Stimulated activated CD8-positive, alpha-beta memory T cell treated with anti-CD3 and anti-CD28 coated beads, Interleukin-15, amount 100 ng/mL, for 48 hours (primary cell): ENCODE results near the gene ALDH1L2.

ENCODE experiments used
- DNase-seq, 2 donors: peaks; one replicate each; pipeline ENCODE4 v3.0.0-alpha.2; 2020; ENCODE audit warnings: low read depth in 2 of 2

ALDH1L2 gene

DNA sequence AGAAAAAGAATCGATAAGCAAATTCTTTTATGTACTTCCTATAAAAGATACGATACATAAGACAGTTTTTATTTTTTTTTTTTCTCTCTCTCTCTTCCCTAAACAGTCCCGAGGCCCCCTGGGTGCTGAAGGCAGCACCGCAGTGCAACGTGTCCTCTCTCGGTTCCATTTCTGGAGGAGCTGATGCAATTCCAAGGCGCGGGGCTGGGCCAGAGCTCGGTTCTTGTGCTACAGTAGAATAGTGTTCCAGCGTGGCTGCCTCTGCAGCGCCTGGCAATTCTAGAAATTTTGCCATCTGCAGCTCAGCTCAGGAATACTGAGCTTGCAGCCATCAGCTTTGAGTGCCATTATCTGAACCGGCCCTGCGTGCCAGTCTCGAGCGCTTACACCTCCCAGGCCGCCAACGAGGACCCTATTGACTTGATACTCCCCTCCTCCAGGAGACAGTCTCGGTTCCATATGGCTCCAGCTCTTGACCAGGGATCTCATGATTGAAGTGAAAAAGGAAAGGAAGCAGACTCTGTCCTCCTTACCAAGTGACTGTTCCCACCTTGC, 630 bp downstream of the ALDH1L2 start:
- no peak for DNase-seq

DNA sequence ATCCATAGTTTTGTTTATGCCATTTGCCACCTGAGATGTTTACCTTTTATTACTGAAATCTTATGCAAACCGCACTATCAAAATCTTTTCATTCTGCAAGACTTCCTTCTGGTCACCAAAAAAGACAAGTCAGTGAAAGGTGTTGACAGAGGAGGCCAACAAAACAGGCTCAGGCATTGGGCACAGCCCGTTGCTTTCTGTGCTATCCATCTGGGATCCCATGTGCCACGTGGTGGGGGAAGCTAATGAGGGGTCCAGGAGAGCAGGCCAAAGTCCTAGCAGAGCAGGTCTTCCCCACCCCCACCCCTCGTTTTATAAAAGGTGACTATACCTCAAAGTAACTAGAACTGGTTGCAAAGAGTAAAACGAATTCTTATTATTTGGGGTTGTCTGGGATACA, 1.2 kb downstream of the ALDH1L2 start:
- no peak for DNase-seq

DNA sequence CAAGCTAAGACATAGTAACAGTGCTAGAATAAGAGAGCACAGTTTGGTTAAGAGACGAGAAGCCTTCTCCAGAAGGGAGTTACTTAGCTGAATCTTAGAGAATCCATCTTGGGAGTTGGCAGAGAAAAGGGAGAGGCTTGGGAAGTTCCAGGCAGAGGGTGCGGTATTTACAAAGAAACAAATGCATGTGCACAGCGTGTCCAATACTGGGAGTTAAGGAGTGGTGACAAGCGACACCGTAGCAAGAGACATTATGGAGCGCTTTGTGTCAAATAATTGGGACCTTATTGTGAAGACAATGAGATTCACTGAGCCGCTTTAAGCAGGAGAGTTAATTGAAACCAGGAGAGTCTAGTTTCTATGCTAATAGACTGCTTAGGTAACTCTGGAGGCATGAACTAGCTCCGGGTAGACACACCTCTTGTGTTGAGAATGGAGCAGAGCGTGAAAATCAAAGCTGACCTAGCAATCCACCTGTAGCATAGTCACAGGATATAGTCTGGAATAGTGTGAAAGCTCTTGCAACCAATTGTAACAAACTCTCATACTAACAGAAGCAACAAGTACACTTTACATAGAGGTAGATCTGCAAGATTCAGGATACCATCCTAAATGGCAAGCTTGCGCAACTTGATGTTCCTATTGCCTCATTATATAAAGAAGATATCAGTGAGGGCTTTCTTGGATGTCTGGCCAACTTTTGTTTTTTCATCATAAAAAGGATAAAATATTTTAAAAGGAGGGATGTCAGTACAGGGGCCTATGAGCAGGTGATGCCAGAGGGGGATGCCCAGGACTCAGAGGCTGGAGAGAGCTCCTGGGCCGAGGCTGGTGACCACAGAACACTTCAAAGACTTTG, 5.3 kb downstream of the ALDH1L2 start:
- no peak for DNase-seq

DNA sequence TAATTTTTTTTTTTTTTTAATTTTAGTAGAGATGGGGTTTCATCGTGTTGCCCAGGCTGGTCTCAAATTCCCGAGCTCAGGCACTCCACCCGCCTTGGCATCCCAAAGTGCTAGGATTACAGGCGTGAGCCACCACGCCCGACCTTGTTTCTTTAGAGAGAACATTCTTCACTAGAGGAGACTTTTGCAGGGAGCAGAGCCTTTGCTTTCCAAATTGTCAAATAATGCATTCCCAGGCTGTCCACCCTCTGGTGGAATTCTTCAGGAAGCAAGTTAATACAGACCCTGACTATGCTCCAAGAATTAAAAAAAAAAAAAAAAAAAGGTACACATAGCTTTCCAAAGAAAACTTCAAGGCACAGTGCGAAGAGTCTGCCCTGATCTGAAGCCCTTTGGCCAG, 6.8 kb downstream of the ALDH1L2 start:
- DNase-seq: no peak

DNA sequence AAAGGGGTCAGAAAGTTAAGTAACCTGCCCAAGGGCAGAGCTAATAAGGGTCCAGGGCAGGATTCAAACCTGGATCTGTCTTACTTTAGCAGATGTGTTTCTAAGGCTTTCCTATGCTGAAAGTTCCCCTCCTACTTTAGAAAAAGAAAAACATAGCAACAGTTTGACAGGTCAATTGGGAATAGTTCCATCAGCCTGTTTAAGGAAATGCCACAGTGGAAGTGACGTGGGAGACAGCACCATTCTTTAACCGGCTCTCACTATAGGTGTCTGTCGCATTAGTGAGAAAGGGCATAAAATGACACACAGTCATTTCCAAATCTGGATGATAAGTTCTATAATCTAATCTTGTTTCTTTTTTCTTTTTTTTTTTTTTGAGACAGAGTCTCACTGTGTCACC, 7.3 kb downstream of the ALDH1L2 start:
- DNase-seq: no peak

DNA sequence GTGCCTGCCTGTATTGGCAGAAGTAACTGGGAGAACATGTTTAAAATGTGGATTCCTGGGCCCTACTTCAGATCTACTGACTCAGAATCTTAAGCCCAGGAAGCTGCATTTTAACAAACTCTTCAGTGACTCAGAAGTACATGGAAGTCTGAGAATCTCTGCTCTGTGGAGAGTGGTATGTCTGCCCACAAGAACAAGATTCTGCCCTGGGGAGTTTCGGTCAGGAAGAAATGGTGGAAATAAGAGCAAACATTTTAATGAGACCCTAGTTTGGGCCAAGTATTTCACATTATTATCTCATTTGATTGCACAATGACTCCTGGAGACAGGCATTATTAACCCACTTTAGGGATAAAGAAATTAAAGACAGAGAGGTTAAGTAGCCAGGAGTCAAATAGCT, 8.2 kb downstream of the ALDH1L2 start:
- no peak for DNase-seq

DNA sequence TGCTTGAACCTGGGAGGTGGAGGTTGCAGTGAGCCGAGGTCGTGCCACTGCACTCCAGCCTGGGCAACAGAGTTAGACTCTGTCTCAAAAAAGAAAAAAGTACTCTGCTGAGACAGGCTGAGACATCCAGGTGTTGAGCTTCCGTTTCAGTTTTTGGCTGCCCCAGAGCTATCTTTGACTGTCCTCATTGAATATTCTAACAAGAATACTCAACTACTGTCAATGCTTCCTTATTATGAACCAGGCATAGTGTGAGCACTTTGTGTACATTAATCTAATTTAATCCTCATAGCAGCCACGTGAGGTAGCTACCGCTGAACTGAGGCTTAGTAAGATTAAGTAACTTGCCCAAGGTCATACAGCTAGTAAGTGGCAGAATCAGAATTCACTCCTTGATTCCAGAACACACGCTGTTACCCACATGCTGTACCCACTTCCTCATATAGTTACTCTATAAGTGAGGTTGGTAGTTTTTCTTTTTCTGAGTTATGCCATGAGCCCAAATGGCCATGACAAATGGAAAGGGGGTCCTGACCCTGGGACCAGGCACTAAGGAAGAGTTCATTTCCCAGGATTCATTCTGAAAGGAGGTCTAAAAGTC, 11.3 kb downstream of the ALDH1L2 start:
- DNase-seq: no peak

DNA sequence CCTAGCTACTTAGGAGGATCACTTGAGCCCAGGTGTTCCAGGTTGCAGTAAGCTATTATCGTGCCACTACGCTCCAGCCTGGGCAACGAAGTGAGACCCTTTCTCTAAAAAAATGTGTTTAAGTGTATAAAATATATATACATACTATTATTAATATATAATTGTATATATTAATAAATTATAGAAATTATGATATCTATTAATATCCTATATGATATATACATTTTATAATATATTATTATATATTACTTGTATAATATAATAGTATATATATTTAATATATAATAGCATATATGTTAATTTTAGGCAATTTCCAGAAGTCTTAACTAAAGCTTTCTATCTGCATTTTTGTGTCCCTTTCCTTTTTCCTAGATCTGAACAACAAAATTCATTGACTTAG, 12.3 kb downstream of the ALDH1L2 start:
- DNase-seq: no peak

DNA sequence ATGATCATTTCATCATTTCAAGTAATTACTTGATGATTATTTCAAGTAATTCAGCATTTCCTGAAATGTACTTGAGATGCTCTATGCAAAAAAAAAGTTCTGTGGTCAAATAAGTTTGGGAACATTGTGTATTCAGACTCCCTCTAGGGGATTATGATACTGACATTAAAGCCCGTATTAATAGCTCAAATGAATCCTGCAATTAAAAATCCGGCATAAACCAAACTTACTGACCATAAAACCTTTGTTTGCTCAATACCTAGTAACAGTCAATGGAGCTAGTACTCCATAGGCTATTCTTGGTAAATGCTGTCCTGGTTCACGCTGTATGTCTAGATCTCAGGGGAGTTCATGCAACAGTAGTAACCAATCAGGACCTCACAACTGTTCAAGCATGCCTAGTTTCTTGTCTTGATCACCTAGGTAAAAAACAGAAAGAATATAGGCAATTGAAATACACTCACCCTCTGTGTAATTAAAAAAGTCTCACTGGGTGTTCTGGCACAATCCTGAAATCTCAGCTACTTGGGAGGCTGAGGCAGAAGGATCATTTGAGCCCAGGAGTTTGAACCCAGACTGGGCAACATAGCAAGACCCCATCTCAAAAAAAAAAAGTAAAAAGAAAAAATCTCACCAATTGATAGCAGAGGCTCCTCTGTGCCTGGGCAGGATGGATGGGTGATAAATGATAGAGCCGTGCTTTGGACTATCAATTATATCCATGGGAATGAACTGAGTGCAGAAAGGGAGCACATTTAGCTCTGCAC, 14.1 kb downstream of the ALDH1L2 start:
- no peak for DNase-seq

DNA sequence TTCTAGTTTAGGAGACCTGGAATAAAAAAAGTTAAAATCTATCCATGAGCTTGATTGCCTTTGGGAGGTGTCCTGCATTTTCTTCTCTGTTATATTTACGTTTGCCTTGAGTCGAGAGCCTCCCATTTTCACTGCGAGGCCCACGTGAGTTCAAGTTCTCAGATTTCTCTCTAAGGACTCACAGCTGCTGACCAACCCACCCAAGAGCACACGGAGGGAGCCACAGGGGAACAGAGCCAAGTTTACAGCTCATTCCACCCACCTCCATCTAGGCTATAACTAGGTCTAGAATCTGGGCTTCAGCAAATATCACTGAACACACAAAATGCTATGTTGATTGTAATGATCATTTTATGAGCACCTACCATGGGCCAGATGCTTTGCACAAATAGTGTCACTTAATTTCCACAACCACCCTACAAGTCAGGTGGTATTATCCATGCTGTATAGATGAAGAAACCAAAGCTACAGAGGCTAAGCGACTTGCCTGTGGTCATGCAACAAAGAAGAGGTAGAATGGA, 16.7 kb downstream of the ALDH1L2 start:
- DNase-seq: no peak

DNA sequence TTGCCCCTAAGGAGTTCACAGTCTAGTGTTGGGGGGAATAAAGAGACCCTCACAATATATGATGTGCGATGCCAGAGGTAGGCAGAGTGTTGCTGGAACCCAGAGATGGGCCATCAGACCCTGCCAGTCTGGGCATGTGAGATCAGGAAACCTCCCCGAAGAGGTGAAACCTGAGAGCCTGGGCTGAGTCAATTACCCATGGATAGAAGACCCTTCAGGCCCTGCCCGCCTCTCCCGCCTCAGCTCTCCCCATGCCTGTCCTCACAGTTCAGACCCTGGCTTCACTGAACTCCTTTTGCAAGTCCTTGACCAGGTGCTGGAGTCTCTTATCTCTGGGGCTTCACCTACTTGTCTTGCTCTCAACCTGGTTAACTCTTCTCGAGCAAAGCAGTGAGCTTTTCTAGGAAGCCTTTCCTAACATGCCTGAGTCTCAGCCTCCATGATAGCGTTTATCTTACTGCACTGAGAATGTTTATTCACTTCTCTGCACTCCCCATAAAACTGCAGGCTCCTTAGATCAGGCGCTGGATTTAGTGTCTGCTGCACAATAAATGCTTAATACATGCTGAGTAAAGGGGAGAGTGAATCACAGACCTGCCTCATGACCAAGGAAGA, 19.6 kb downstream of the ALDH1L2 start:
- DNase-seq: no peak

DNA sequence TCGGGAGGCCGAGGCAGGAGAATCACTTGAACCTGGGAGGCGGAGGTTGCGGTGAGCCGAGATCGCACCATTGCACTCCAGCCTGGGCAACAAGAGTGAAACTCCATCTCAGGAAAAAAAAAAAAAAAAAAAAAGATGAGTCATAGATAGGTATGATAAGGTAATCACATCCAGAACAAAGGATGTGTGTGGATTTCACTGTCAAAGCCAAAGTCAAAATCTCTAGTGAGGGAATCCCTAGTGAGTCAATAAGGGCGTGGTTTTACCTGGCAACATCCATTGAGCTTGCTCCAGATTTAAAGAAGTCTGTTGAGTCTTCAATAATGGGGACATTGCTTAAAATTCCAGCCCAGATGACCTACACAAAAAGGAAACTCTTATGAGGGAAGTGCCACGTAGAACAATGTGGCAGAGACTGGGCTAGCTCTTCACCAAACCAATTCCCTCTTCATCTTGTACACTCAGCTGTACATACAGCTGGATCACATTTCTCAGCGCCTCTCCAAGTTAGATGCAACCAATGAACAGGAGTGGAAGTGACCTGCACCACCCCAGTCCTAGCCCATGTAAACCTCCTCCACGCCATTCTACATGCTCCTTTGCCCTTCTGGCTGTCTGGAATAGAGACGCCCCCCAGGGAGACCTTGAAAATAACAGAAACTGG, 23.4 kb downstream of the ALDH1L2 start:
- DNase-seq: no peak

DNA sequence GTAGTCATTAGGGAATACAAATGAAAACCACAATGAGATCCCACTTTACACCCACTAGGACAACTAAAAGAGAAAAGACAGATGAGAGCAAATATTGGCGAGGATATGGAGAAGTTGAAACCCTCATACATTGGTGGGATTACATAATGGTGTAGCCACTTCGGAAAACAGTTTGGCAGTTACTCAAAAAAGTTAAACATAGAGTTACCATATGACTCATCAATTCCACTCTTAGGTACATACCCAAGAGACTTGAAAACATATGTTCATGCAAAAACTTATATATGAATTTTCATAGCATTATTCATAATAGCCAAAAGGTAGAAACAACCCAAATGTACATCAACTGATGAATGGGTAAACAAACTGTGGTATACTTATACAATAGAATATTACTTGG, 27.1 kb downstream of the ALDH1L2 start:
- no peak for DNase-seq

DNA sequence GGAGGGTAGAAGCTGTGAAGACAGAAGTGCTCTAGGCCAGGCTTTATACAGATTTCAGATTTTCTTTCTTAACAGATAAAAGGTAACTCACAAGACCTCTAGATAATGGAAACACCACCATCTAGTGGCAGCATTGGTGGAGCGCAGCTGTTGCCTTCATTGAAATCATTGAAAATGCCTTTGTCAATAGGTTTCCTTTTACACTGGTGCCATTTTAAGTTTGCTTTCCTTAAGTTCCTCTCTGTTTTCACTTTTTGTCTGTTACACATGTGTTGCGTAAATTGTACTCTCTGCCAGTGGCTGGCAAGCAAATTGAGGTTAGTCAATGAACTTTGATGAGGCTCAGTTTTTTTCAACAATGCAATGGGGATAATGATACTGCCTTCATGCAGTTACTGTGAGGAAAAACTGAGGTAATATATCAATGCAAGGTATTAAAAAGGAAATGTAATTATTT, 31.1 kb downstream of the ALDH1L2 start:
- DNase-seq: peak; percentile 33 to 54

DNA sequence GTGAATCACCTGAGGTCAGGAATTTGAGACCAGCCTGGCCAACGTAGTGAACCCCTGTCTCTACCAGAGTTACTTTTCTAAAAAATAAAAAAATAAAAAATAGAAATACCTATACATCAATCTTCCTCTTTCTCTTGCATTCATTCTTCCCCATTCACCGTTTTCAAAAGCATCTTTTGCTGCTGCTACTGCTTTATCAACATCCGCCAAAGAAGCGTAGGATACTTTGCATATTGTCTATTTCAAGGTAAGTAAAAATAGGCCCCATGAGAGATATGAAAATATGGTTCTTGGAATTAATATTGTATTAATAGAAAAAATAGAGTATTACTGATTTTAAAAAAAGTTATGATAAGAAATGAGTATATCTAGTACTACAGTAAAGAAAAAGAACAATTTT, 32.3 kb downstream of the ALDH1L2 start:
- no peak for DNase-seq

DNA sequence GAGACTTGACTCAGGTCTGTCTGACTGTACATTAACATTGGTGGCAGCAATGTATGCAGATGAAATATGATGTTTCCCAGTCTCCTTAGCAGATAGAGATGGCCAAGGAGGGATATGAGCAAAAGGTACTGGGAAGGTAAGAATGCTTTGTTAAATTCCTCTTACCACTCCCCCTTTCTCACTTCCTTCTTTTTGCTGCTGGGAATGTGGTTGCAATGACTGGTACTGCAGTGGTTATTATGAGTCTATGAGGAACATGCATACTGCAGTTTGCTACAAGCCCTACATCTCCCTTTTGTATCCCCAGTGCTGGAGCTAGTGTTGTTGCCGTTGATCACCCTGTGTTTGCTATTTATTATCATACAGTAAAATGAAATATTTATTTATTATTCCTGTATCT, 35.9 kb downstream of the ALDH1L2 start:
- DNase-seq: no peak

DNA sequence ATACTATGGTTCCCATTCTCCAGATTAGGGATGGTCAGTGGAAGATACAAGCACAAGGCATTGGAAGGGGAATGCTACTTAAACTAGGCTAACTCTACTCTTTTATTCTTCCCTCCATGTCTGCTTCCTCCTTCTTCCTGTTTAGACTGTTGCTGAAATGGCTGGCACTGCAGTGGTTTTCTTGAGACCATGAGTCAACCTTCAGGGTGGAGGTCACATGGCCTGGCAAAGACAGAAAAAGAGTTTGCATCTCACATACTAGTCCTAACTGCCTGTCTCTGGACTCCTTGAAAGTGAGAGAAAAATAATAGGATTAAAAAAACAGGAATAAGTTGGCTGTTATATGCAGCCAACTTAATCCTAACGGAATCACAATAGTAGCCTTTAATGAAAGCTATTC, 37.0 kb downstream of the ALDH1L2 start:
- DNase-seq: no peak

DNA sequence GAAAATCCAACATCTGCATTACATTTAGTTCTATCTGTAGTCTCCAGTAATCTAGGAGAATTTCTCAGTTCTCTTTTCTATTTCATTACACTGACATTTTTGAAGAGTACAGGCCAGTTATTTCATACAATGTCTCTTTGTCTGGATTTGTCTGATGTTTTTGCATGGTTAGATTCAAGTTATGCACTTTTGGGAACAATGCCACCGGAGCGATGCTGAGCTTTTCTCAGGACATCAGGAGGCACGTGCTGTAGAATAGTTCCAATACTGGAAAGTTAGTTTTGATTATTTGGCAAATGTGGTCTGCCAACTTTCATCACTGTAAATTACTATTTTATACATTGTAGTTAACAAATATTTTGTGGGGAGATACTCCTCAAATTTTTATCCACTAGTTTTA, 43.1 kb downstream of the ALDH1L2 start:
- no peak for DNase-seq

DNA sequence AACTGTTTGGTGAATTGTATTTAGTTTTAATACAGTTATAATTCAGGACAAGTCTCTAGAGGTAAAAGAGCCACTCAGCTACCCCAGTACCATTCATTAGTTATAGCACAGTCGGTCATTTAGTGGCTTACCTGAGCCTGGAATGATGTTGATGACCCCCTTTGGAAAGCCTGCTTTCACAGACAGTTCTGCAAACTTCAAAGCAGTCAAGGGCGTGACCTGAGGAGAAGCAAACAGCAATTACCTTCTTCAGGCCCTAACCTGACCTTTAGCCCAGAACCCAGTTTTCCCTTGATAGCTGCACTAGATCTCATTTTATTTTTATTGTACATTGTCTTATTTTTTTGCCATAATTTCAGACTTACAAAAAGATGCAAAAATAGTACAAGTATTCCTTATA, 43.8 kb downstream of the ALDH1L2 start:
- DNase-seq: no peak

DNA sequence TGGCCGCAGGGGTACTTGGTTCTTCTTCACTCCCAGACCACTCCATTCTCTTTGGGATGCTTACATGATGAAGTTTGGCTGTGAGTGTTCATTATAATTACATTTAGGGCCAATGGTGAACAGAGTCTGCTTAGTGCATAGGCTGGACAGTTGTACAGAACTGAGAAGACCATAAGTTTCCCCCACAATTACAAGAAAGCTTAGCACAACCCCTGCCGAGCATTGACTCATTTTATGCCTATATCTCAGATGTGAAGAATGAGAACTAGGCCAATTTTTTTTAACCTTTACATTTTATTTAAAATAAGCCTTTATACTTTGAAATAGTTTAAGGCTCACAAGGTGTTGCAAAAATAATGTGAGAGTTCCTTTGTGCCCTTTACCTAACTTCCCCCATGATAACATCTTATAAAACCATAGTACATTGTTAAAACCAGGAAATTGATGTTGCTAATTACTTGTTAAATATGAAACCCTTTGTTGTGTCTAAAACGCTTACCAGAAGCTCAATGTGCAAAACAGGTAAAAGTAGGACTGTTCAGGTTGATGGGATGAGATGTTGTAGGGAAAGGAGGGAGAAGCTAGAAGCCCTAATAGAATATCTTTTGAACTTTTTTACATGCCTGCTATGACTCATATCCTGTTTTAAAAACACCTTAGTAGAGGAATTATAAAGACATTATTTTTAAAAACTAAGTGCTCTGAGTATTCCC, 47.2 kb downstream of the ALDH1L2 start:
- no peak for DNase-seq

DNA sequence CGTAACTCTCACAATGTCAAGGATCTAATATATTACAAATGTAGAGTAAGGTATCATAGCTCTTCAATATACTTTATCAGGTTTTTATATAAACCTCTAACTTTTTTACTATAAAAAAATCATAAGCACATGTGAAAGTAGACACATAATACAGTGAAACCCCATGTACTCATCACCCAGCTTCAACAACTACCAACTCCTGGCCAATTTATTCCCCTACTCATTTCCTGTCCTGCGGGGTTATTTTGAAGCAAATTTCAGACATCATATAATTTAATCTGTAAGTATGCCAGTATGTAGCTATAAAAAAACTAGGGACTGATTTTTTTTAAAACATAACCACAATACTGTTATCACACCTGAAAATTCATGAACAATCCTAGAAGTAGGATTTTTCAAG, 50.4 kb downstream of the ALDH1L2 start:
- DNase-seq: no peak
